GM21526 (cell line): ENCODE data around the gene FAM193B.
"Not testable (repeated sequence)": the region's sequence is repeated elsewhere in the genome, so short reads cannot be mapped to it uniquely, and the experiment has no call there.

Experiments
- ATAC-seq: cut with Tn5 transposase; IDR thresholded peaks from one replicate; pipeline ENCODE4 v1.9.1; 2021; ENCODE audit warnings: moderate library complexity; ENCODE audit not compliant: unreplicated experiment, low FRiP score

Gene FAM193B

DNA sequence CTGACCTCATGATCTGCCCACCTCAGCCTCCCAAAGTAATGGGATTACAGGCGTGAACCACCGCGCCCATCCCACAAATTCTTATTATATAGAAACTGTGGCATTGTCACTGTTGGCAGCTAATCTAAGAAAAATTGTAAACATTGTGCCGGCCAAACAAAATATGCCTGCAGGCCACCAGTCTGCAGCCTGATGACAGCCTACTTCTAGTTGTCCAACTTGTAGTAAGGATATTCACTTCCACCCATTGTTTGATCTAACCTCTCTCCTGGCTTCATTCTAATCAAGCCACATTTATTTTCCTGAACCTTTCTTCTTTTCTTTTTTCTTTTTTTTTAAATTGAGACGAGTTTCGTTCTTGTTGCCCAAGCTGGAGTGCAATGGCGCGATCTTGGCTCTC lies 24.0 kb upstream of the FAM193B start:
- no peak for ATAC-seq

DNA sequence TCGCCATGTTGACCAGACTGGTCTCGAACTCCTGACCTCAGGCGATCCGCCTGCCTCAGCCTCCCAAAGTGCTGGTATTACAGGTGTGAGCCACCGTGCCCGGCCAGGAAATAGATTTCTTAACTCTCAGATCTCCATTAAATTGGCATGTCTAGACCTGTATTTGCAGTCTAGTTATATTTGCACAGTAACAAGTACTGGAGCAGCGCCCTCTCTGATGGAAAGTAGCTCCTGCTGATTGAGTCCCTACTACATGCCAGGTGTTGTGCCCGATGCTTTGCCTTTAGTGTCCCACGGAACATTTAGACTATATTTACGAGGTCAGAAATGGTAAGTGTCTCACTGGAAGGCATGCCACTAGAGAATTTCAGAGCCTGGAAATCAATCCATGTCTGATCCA lies 21.8 kb upstream of the FAM193B start:
- ATAC-seq: no peak

DNA sequence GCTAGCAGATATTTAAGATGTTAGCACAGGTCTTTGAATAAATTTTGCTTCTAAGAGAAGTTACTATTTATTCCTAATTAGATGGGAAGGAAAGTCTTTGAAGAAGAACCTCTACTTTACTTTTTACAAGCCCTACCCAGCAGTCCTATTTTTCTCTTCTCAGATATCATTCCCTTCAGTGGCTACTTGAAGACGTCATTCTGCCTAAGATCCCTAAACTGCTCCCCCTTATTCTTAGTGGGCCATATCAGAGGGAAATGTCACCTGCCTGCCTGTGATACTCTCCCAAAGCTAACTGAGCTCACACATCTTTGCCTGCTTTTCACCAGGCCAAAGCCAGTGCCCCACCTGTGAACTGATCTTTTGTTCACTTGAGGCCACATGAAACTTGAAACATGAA lies 21.1 kb upstream of the FAM193B start:
- no peak for ATAC-seq

DNA sequence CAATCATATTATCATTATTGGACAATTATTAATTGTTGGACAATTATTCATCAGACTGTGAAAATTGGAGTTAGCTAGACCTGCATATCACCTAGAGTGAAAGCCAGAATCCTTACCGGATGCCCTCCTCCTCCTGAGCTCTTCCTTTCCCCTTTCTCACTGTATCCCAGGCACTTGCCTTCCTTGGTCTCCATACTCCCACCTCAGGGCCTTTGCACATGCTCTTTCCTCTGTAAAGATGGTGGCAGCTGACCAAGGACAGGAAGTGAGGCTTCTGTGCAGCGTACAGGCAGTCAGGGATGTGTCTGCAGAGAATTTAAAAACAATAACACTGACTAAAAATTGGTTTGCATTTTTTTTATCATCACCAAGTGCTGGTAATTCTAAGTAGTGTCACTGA lies 15.5 kb upstream of the FAM193B start:
- no peak for ATAC-seq

DNA sequence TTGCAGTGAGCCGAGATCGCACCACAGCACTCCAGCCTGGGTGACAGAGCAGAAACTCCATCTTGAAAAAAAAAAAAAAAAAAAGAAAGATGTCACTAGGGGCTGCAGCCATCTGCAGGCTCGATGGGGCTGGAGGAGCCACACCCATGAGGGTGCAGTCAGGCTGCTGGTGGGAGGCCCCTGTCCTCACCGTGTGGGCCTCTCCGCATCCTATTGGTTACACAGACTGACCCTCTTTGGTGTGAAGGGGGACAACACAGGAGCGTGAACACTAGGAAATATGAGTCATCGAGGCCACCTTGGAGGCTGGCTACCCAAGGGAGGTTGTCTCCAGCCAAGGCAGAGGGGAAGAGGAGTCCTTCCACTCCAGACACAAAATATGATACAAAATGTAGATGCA lies 14.0 kb upstream of the FAM193B start:
- no peak for ATAC-seq

DNA sequence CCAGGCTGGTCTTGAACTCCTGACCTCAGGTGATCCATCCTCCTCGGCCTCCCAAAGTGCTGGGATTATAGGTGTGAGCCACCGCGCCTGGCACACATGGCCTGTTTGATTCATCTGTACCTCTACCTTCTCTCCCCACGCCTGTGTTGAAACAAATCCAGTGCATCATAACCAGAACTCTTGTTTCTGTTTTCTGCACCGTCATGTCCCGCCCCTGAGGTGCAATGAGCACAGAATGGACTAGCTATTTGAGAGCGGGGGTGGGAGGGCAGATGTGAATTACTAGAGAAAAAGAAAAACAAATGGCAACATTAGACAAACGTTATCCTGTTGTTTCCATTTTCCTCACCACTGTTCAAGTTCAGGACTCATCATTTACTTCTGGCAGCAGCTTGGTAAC lies 10.7 kb upstream of the FAM193B start:
- no peak for ATAC-seq

DNA sequence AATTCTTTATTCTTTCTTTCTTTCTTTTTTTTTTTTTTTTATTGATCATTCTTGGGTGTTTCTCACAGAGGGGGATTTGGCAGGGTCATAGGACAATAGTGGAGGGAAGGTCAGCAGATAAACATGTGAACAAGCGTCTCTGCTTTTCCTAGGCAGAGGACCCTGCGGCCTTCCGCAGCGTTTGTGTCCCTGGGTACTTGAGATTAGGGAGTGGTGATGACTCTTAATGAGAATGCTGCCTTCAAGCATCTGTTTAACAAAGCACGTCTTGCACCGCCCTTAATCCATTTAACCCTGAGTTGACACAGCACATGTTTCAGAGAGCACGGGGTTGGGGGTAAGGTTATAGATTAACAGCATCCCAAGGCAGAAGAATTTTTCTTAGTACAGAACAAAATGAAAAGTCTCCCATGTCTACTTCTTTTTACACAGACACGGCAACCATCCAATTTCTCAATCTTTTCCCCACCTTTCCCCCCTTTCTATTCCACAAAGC lies 5.1 kb upstream of the FAM193B start:
- ATAC-seq: not testable (repeated sequence)

DNA sequence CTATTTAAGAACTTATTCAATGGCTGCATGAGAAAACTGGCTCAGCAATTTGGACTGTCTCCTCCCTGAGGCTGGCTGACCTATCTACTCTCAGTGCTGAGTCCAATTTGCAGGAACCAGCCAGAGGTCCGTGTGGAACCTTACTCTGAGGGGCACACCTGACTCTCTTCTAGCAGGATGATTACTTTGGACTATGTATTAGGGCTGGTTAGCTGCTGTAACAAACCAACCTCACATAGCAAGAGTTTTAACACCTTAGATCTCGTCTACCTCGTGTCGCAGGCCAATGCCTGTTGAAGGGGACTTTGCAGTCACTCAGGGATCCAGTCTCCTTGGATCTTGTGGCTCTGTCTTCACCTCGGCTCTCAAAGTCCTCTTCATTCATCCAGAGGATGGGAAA lies 3.4 kb upstream of the FAM193B start:
- ATAC-seq: no peak

DNA sequence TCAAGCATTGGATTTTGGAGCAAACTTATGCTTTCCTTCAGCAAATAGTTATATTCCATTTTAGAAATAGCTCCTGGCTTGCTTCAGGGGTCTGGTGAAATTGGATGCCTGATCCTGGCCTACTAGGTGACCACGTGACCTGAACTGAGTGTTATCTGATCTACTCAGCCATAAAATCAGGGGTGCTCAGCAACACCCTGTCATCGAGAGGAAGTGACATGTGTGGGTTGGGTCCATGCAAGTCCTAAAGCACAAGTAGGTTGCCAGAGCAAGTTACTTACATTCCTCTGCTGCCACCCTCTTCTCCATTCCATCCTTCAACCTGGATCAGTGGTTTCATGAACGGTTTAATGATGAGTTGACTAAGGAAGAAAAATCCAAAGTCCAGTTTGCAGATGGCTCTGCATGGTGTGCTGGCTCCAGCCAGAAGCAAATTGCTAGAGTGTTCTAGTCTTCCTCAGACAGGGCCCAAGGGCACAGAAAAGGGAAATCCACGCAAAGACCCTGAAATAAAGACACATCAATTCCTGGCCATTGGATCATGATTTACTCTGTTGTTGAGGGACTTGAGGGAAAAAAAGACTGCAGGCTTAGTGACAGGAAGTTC lies 2.8 kb upstream of the FAM193B start:
- ATAC-seq: no peak

DNA sequence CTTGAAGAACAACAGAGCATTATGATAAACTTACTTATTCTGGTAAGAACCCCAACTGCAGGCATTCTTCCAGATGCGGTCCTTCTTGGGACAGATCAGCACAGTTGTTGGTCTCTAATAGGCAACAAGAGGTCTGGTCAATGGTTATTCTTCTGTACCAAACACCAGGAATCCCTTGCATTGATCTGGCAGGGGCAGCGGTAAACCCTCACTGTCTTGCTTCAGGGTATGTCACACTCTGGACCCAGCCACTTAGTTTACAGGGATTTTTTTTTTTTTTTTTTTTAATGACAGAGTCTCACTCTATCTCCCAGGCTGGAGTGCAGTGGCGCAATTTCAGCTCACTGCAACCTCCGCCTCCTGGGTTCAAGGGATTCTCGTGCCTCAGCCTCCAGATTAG lies 1.3 kb upstream of the FAM193B start:
- no peak for ATAC-seq

DNA sequence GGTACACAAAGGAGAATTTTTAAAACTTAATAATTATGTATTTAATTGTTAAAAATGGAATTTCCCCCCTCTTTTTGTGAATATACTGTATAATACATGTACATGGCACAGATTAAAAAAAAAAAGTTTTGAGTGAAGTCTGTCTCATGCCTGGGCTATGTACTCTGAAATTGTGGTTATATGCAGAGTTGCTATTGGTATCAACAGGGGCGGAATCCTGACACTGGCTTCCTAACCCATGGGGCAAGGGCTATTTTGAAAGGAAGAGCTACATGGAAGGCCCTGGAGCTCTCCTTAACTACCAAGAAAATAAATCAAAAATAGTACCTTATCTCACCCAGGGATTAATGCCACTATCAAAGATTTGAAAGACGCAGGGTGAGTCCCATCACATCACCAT lies 865 bp upstream of the FAM193B start:
- no peak for ATAC-seq

DNA sequence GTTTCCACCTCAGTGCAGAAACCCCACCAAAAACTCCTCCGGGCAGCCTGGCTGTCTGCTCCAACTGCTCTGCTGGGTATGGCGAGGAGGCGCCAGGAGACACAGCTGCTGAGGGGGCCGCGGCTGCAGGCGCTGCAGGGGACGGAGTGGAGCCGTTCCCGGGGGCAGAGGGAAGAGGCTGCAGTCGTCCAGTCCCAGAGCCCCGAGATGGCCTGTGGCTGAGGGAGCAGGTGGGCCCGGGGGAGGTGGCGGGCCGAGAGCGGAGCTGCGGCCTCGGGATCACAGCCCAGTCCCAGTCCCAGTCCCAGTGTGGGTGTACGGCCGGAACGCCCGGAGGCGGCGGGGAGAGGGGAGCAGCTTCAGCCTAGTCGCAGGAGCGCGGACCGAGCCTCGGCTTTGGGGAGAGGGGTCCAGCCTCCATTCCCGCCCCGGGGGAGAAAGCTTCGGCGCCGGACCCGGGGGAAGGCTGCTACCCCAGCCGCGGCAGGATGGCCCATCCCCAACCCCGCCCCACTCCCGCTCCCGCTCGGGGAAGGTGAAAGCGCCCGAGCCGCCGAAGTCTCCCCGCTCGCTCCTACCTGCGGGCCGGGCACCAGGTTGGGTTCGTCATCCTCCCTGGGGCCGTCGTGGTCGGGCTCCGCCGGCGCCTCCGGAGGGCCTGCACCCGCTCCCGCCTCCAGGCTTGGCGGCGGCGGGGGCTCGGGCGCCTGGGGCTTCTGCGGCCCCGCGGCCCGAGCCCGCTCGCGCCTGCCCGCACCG lies 513 bp downstream of the FAM193B start:
- ATAC-seq: peak; percentile 29

DNA sequence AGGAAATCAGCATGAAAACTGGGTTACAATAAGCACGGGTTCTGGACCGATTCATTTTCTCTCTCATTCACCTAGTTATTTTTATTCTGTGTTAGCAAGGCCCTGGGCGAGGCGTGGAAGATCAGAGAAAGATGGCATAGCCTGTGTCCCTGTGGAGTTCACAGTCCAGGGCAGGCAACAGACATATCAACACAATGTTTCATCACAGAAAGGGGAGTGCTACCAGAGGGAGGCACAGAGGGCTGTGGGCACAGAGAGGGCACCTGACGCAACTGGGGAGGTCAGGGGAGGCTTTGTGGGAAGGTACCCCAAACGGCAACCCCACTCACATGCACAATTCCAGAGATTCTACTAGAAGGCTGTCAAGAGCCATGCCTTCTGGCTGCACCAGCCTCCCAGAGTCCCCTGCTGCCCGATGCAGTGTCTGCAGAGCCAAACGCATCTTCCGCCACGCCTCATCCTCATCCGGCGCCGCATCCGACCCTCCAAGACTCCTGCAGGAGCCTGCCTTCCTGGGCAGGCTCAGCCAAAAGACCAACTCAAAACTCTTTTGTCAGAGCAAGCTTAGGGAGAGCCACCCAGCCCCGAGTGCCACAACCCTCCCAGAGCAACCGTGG lies 1.4 kb downstream of the FAM193B start:
- ATAC-seq: no peak

DNA sequence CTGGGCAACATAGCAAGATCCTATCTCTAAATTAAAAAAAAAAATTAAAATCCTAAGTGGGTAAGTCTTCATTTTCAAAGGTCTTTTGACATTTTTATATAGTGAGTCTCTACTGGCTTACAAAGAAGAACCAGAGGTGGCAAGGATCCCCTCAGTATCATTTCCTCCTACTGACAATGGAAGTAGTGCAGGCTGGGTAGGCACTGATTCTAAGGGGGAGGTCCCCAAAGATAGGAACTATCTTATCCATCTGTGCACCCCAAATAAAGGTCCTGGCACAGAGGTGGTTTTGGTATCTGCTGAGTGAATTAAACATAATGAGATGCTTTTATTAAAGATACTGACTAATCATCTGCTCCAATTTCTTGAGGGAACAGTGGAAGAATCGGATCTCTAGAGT lies 4.2 kb downstream of the FAM193B start:
- no peak for ATAC-seq

DNA sequence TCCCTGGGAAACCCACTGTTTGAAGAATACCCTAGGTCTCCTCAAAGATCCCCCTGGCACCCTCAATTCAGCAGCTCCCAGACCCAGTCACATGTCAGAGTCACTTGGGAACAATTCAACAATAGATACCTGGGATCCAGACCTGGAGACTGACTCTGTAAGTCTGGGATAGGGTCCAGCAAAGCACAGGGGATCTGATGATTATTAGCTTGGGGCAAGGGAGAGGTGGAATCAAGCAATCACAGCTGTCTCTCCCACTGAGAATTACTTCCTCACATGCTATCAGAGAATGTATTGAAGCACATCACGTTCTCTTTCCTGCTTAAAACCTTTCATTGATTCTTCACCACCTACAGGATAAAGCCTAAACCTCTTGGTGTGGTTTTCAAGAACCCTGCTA lies 5.9 kb downstream of the FAM193B start:
- ATAC-seq: no peak

DNA sequence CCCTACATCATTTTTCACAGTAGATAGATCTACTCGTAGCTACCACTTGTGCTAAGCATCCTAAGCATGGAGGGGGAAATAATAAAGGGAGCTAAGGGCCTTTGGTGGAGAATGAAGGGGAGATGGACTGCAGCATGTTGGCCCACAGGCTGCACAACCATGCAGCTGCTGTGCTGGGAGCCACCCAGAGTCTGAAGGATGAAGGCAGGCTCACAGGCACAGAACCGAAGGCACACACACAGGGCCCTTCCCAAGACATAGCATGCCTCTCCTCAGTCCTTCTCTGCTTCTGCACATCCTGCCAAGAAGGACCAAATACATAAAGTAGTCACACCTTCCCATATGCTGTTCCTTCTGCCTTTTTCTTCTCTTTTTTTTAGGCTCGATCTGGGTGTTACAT lies 6.6 kb downstream of the FAM193B start:
- ATAC-seq: no peak

DNA sequence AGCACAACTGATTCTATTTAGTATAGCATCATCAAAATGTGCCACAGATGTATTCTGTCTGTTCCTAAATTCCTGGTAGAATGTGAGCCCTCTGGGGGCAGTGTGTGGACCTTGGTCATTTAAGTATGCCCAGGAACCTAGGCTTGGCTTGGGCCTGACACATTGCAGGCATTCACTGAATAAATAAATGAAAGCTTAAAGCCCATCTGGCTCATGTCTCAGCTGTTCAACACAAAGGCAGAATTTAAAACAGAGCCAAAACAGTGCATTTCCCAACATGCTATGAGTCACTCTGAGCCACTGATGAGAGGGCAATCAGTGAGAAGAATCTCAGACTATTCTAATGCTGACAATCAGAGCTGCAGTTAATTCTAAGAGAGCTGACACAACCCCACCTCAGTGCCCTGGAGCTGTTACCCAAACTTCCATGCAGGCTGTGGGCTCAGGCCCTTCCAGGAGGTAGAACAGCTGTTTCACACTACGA lies 8.1 kb downstream of the FAM193B start:
- no peak for ATAC-seq

DNA sequence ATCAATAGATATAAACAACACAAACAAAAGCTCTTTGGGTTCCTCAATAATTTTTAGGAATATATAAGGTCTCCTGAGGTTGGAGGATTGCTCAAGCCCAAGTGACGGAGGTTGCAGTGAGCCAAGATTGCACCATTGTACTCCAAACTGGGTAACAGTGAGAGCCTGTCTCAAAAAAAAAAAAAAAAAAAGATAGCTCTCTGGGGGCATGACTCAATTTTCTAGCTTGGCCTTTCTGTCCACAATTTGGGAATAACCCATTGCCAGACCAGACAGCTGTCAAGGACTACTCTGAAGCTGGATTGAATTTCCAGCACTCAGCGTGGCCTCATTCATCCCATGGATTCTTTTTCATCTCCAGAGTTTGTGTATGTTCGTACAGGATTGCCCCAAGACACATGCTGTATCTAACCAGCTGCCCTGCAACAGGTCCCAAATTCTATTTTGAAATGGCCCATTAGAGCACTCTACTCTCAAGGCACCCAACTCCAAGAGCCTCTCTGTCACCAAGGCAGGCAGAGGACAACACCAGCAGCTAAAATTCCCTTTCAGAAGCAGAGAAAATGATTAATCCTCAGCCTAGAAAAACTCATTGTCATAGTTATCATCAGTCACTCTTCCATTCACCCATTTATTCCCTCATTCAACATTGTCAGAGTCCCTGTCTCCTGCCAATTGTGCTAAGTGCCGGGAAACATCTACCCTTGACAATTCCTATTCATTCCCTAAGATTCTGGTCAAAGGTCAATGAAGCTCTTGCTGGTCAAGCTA lies 8.7 kb downstream of the FAM193B start:
- no peak for ATAC-seq

DNA sequence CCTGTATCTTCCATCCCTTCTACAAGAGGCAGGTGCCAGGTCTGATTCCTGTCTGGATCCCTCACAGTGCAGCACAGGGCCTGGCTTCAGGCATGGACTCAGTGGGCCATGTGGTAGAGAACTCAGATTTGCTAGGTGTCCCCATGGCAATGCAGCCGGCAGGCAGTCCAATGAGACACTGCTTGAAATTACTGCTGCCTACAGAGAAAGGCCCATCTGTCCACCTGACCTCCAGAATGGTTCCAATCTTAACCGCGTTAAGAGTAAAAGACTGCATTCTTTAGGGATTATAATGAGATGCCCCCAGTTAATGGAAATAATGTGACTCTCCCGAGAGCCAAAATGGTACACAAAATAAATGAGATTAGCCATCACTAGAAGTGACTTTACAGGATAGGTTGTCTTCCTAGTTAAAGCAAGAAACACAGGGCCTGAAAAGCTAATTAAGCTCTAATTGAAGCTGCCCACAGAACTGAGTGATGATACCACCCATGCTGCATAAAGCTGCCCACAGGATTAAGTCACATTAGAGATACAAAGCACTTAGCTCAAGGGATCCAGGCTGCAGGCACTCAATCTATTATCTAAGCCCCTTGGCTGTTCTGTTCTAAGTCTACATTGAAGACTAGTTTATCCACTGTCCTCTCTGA lies 11.4 kb downstream of the FAM193B start:
- ATAC-seq: no peak

DNA sequence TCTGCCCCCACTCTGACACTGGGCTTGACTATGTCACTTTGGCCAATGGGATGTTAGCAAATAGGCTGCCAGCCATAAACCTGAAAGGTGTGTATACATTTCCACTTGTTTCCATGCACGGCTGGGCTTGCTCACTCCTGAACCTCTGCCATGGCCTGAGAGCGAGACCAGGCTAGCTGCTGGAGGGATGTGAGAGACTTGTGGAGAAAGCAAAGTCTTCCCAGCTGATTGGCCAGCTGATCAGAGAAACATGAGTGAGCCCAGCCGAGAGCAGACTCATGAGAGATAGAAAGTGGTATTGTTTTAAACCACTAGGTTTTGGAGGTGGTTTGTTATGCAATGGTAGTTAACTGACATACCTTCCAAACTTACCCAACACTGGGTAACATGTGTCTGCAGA lies 13.9 kb downstream of the FAM193B start:
- ATAC-seq: no peak

DNA sequence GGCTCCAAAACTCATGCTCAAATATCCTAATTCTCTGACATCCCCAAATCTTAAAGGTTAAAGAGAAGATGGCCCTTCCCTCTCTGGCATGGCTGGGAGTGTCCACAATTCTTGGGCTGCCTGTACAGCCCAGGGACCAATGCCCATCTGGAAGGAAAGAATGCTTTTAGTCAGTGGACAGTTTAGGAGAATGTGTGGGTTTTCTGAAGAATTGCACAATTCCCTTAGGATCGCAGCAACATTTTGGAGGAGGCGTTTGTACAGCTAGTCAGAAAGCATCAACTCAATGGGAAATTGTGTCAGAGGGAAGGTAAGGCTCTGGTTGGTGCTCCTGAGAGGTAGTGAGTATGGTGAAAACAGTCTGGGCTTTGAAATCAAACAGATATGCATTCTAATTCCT lies 15.0 kb downstream of the FAM193B start:
- ATAC-seq: no peak
